ENCODE data around the gene WWOX. TPM values are rescaled to one million over a fixed set of nuclear protein-coding genes. Genes with fewer than 3 reads are reported as not detected.

Gene WWOX
- total and polyA plus RNA-seq, 2 of the 13 experiments (the other 11 are each of a cell fraction or from before 2014, with no cell fraction given) = 9.1 to 37.4 TPM

DNA sequence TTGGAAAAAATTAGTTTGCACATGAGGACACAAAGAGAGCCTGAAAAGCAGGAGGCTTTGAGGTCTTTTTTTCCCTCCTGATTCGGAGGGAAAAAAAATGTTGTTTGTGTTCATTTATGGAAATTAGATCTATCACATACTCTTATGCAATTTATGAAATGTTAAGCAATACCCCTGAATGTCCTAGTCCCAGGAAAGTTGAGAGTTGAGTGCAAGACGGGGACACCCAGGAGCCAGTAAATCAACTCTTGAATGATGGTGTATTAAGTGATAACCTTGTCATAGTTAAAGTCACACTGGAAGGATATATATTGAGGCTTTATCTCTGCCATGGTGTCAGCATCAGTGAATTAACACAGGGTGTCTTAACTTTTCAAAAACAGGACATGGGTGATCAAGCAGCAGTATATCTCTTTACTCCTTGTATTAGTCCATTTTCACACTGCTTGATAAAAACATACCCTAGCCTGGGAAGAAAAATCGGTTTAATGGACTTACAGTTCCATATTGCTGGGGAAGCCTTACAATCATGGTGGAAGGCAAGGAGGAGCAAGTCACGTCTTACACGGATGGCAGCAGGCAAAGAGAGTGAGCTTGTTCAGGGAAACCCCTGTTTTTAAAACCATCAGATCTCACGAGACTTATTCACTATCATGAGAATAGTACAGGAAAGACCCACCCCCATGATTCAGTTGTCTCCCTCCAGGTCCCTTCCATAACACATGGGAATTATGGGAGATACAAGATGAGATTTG lies 1032.0 kb downstream of the WWOX start:
- H3K36me3 ChIP-seq (replicated peaks in 1 of 2; ENCODE audit: control insufficient read depth in 1 of 2, insufficient read depth in 2 of 2, low read length in 2 of 2) = no peaks in the 10 kb centered on the region
- FAIRE-seq = no peak
- intact Hi-C loops (cut with micrococcal nuclease; ENCODE audit: unreplicated experiment) = no loop called here
- peaks cover 8% of the 10 kb centered on the region for H3K4me1 ChIP-seq (ENCODE audit: insufficient read depth, low read length)
- ATAC-seq = no peak
- CTCF ChIA-PET (ENCODE audit: low intra/inter-chr PET ratio, low total read pairs) = no interaction called here
- 38% methylated on average over 6 of the region's 6 CpGs for WGBS (ENCODE audit: low lambda C conversion rate)
- H3K9ac ChIP-seq (ENCODE audit: insufficient read depth, low read depth, low read length) = no peak overlapping the region
- H3K9me3 ChIP-seq (ENCODE audit: low read length) = peaks cover 8% of the 10 kb centered on the region
- no peak overlapping the region for H2AFZ ChIP-seq (ENCODE audit: low read length)
- H4K20me1 ChIP-seq (ENCODE audit: insufficient read depth, low read length) = no peaks in the 10 kb centered on the region
- no peak overlapping the region for H3K4me2 ChIP-seq (ENCODE audit: low read depth, low read length)
- no peak for DNase-seq (ENCODE audit: low spot score)
- H3K4me3 ChIP-seq (replicated peaks in 1 of 3; ENCODE audit: insufficient read depth in 1 of 3, low read depth in 2 of 3, low read length in 3 of 3) = no peak overlapping the region
- no peak overlapping the region for H3K27ac ChIP-seq (ENCODE audit: extremely low read length, insufficient read depth, low read length)
- in situ Hi-C loops (cut with HindIII; ENCODE audit: extremely low pct_ligation_motif_present, low pct_unique_long_range_greater_than_20kb) = no loop called here
- TF ChIP-seq, protein P1, sequence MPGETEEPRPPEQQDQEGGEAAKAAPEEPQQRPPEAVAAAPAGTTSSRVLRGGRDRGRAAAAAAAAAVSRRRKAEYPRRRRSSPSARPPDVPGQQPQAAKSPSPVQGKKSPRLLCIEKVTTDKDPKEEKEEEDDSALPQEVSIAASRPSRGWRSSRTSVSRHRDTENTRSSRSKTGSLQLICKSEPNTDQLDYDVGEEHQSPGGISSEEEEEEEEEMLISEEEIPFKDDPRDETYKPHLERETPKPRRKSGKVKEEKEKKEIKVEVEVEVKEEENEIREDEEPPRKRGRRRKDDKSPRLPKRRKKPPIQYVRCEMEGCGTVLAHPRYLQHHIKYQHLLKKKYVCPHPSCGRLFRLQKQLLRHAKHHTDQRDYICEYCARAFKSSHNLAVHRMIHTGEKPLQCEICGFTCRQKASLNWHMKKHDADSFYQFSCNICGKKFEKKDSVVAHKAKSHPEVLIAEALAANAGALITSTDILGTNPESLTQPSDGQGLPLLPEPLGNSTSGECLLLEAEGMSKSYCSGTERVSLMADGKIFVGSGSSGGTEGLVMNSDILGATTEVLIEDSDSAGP (CRISPR knock-in tag; IDR thresholded peaks at IDR 0.05; ENCODE audit: borderline replicate concordance) = no peak
- TF ChIP-seq SKI (IDR thresholded peaks at IDR 0.05; ENCODE audit: partially characterized antibody) (no peak), YEATS2 (CRISPR knock-in tag; IDR thresholded peaks at IDR 0.05; ENCODE audit: borderline replicate concordance) (no peak), ZNF496 (CRISPR knock-in tag; IDR thresholded peaks at IDR 0.05; ENCODE audit: insufficient replicate concordance) (no peak), KLF9 (CRISPR knock-in tag; IDR thresholded peaks at IDR 0.05; ENCODE audit: low read depth) (no peak), ZNF431 (CRISPR knock-in tag; IDR thresholded peaks at IDR 0.05; ENCODE audit: borderline replicate concordance, low read depth) (peak; percentile 71; the same call in 1 of the 2 replicates), NKX3-1 (CRISPR knock-in tag; IDR thresholded peaks at IDR 0.05) (no peak), HCFC1 (IDR thresholded peaks at IDR 0.05; ENCODE audit: low read depth, low read length) (no peak)
- no peaks in the 10 kb centered on the region; a peak in 1 of 5 replicates for H3K27me3 ChIP-seq (ENCODE audit: control insufficient read depth in 1 of 2, insufficient read depth in 2 of 2, low read length in 2 of 2)
- no peaks in the 10 kb centered on the region for H3K79me2 ChIP-seq (ENCODE audit: insufficient read depth, low read length)
- POLR2A ChIA-PET = no interaction called here
- BruUV-seq (replicated peaks) = no TSS peak
